ENCODE data around the gene LUZP1. TPM values are rescaled to one million over a fixed set of nuclear protein-coding genes. Genes with fewer than 3 reads are reported as not detected.

LUZP1 gene
- polyA plus RNA-seq, 1 experiment, result 39.4 TPM

- Histone ChIP-seq H3K27me3 (ENCODE audit: control insufficient read depth, insufficient read depth, low read length) (no peaks in the 10 kb centered on the region), H3K9me3 (ENCODE audit: control insufficient read depth, insufficient read depth, low read length) (no peaks in the 10 kb centered on the region), H3K27ac (ENCODE audit: low read depth, low read length) (no peak overlapping the region), H3K4me3 (ENCODE audit: low read depth, low read length) (no peak overlapping the region)
- no peak for TF ChIP-seq CTCF (IDR thresholded peaks at IDR 0.05; ENCODE audit: low read depth, low read length)
- ChIA-PET POLR2A (interaction anchor here (0.7 to 0.9 kb wide), 2 partner anchors 135 to 196 kb away, joined by 4 to 7 read pairs; partner anchors contain the start of gene HNRNPR), CTCF (interaction anchor here (0.6 kb wide), 1 partner anchor 50 kb away, joined by 8 read pairs; no protein-coding TSS in a partner anchor)
- DNase-seq (ENCODE audit: low read depth, low spot score), result no peak
These were observed 20.6 kb downstream of the LUZP1 start for GRCh38 chr1:23148084-23148483.

- no peaks in the 10 kb centered on the region for H3K9me3 ChIP-seq (ENCODE audit: control insufficient read depth, insufficient read depth, low read length)
- CTCF ChIA-PET, result no interaction called here
- POLR2A ChIA-PET, result no interaction called here
- no peak overlapping the region for H3K4me3 ChIP-seq (ENCODE audit: low read depth, low read length)
- no peak for DNase-seq (ENCODE audit: low read depth, low spot score)
- no peak for TF ChIP-seq CTCF (IDR thresholded peaks at IDR 0.05; ENCODE audit: low read depth, low read length)
- no peaks in the 10 kb centered on the region for H3K27me3 ChIP-seq (ENCODE audit: control insufficient read depth, insufficient read depth, low read length)
- no peak overlapping the region for H3K27ac ChIP-seq (ENCODE audit: low read depth, low read length)
These were observed 27.6 kb downstream of the LUZP1 start for GRCh38 chr1:23140940-23141596.

GRCh38 chr1:23135268-23135667 lies 33.4 kb downstream of the LUZP1 start:
- H3K27ac ChIP-seq (ENCODE audit: low read depth, low read length), result no peak overlapping the region

GRCh38 chr1:23134055-23134454 lies 34.6 kb downstream of the LUZP1 start:
- ChIA-PET CTCF (no interaction called here), POLR2A (no interaction called here)
- no peak for TF ChIP-seq CTCF (IDR thresholded peaks at IDR 0.05; ENCODE audit: low read depth, low read length)
- Histone ChIP-seq H3K27me3 (ENCODE audit: control insufficient read depth, insufficient read depth, low read length) (no peaks in the 10 kb centered on the region), H3K4me3 (ENCODE audit: low read depth, low read length) (no peak overlapping the region), H3K27ac (ENCODE audit: low read depth, low read length) (no peak overlapping the region), H3K9me3 (ENCODE audit: control insufficient read depth, insufficient read depth, low read length) (no peaks in the 10 kb centered on the region)
- DNase-seq (ENCODE audit: low read depth, low spot score), result no peak

More at GRCh38 chr1:23135268-23135667, 33.4 kb downstream of the LUZP1 start:
- ChIA-PET POLR2A (interaction anchor here (0.7 kb wide), 1 partner anchor 34 kb away, joined by 4 read pairs; no protein-coding TSS in a partner anchor), CTCF (interaction anchor here (0.6 to 0.9 kb wide), 4 partner anchors 15 to 50 kb away, joined by 3 to 5 read pairs (median 3); no protein-coding TSS in a partner anchor)
- DNase-seq (ENCODE audit: low read depth, low spot score), result no peak
- TF ChIP-seq CTCF (IDR thresholded peaks at IDR 0.05; ENCODE audit: low read depth, low read length), result no peak
- Histone ChIP-seq H3K9me3 (ENCODE audit: control insufficient read depth, insufficient read depth, low read length) (no peaks in the 10 kb centered on the region), H3K27me3 (ENCODE audit: control insufficient read depth, insufficient read depth, low read length) (no peaks in the 10 kb centered on the region), H3K4me3 (ENCODE audit: low read depth, low read length) (no peak overlapping the region)

- no peak for DNase-seq (ENCODE audit: low read depth, low spot score)
- CTCF ChIA-PET, result interaction anchor here (1.4 kb wide), 1 partner anchor 52 kb away, joined by 3 read pairs; no protein-coding TSS in a partner anchor
- no peak for TF ChIP-seq CTCF (IDR thresholded peaks at IDR 0.05; ENCODE audit: low read depth, low read length)
- H3K9me3 ChIP-seq (ENCODE audit: control insufficient read depth, insufficient read depth, low read length), result no peaks in the 10 kb centered on the region
- H3K27me3 ChIP-seq (ENCODE audit: control insufficient read depth, insufficient read depth, low read length), result no peaks in the 10 kb centered on the region
- no peak overlapping the region for H3K4me3 ChIP-seq (ENCODE audit: low read depth, low read length)
- no peak overlapping the region for H3K27ac ChIP-seq (ENCODE audit: low read depth, low read length)
- POLR2A ChIA-PET, result no interaction called here
These were observed 35.1 kb downstream of the LUZP1 start for GRCh38 chr1:23133587-23133986.
